B cell (primary cell): ENCODE data around the gene SMC3. TPM values are rescaled to one million over a fixed set of nuclear protein-coding genes. Genes with fewer than 3 reads are reported as not detected.
"Not testable (repeated sequence)": the region's sequence is repeated elsewhere in the genome, so short reads cannot be mapped to it uniquely, and the experiment has no call there.

Source experiments
- ATAC-seq: fragments of 200-7000 bp; cut with Tn5 transposase; one replicate; pipeline ENCODE4 v1.10.0; 2021; ENCODE audit warnings: low read depth, mild to moderate bottlenecking, moderate number of reproducible peaks, moderate library complexity
- CTCF ChIA-PET: fragments of 350-600 bp; sonication (Branson Sonifier 250); formaldehyde crosslinking; loops from one replicate; lab custom pipeline; 2021; ENCODE audit warnings: antibody characterized with exemption, inconsistent platforms; lab: Charles Lee
- POLR2A ChIA-PET: fragments of 350-600 bp; sonication (Branson Sonifier 250); formaldehyde crosslinking; loops from one replicate; lab custom pipeline; 2021; ENCODE audit warnings: antibody characterized with exemption; lab: Charles Lee
- DNase-seq: peaks from one replicate; pipeline ENCODE4 v3.0.0; 2013
- H2AFZ ChIP-seq: 2 replicates; pipeline ENCODE4 v1.6.1; 2012; ENCODE audit warnings: mild to moderate bottlenecking, low read depth, low read length; ENCODE audit not compliant: insufficient read depth, poor library complexity, severe bottlenecking
- H3K27ac ChIP-seq, 2 donors: 1 replicate in 1 of 2; 2 replicates in 1 of 2; pipeline ENCODE4 v1.5.1; 2012 to 2013; ENCODE audit warnings: low read length in 2 of 2, mild to moderate bottlenecking in 2 of 2, moderate library complexity in 1 of 2
- H3K27me3 ChIP-seq, 4 experiments: fragments of 200-600 bp in 1 of 4; sonication (generic) in 1 of 4; replicated peaks in 1 of 4; 1 replicate in 2 of 4; 2 replicates in 2 of 4; pipeline versions ENCODE4 v1.6.1 to v1.7.0; 2013 to 2016; ENCODE audit warnings: low read length in 3 of 4, mild to moderate bottlenecking in 2 of 4, mixed read lengths in 1 of 4, moderate library complexity in 1 of 4; ENCODE audit not compliant: insufficient read depth in 4 of 4, control insufficient read depth in 3 of 4; ENCODE audit errors: control extremely low read depth in 1 of 4
- H3K36me3 ChIP-seq, 2 experiments: replicated peaks in 1 of 2; 1 replicate in 1 of 2; 2 replicates in 1 of 2; pipeline versions ENCODE4 v1.6.1 to v1.7.1; 2013; ENCODE audit warnings: low read length in 1 of 2; ENCODE audit not compliant: insufficient read depth in 2 of 2, control insufficient read depth in 1 of 2; ENCODE audit errors: control extremely low read depth in 1 of 2, extremely low read depth in 1 of 2
- H3K4me1 ChIP-seq, 2 donors: fragments of 200-600 bp in 1 of 2; sonication (generic) in 1 of 2; 1 replicate in 1 of 2; 2 replicates in 1 of 2; pipeline versions ENCODE4 v1.5.1 to v1.6.1; 2013 to 2017; ENCODE audit warnings: low read length in 2 of 2; ENCODE audit not compliant: control insufficient read depth in 2 of 2, insufficient read depth in 2 of 2
- H3K4me2 ChIP-seq: replicated peaks from 2 replicates; pipeline ENCODE3; 2012; ENCODE audit warnings: mild to moderate bottlenecking, low read depth, low read length; ENCODE audit not compliant: poor library complexity, severe bottlenecking
- H3K4me3 ChIP-seq, 5 experiments: fragments of 200-600 bp in 1 of 5; sonication (generic) in 1 of 5; 1 replicate in 3 of 5; 2 replicates in 2 of 5; pipeline versions ENCODE4 v1.5.1 to v1.7.0; 2011 to 2016; ENCODE audit warnings: low read length in 4 of 5, mild to moderate bottlenecking in 4 of 5, low read depth in 2 of 5, control low read depth in 1 of 5, moderate library complexity in 1 of 5; ENCODE audit not compliant: insufficient read depth in 1 of 5; ENCODE audit errors: control extremely low read depth in 1 of 5, extremely low read depth in 1 of 5
- H3K79me2 ChIP-seq: fragments of 200-600 bp; sonication (generic); one replicate; pipeline ENCODE4 v1.6.0; 2016; ENCODE audit warnings: low read length; ENCODE audit not compliant: control insufficient read depth, insufficient read depth
- H3K9ac ChIP-seq: fragments of 200-600 bp; sonication (generic); 2 replicates; pipeline ENCODE4 v1.6.1; 2017; ENCODE audit warnings: mild to moderate bottlenecking, low read length, moderate library complexity
- H3K9me3 ChIP-seq, 3 donors: one replicate each; pipeline versions ENCODE4 v1.6.1 to v1.7.1; 2013; ENCODE audit warnings: low read length in 2 of 3; ENCODE audit not compliant: control insufficient read depth in 2 of 3, insufficient read depth in 1 of 3; ENCODE audit errors: control extremely low read depth in 1 of 3
- H4K20me1 ChIP-seq: 2 replicates; pipeline ENCODE4 v1.6.0; 2012; ENCODE audit warnings: mild to moderate bottlenecking, low read length; ENCODE audit not compliant: insufficient read depth, control insufficient read depth, poor library complexity, severe bottlenecking
- H3K27ac Mint-ChIP-seq: one replicate; pipeline ENCODE4 v1.8.0; 2021; ENCODE audit warnings: mixed read lengths
- H3K27me3 Mint-ChIP-seq: one replicate; pipeline ENCODE4 v1.8.0; 2021; ENCODE audit warnings: mixed read lengths
- H3K4me1 Mint-ChIP-seq: one replicate; pipeline ENCODE4 v1.8.0; 2021; ENCODE audit warnings: mixed read lengths
- H3K4me3 Mint-ChIP-seq: one replicate; pipeline ENCODE4 v1.8.0; 2021; ENCODE audit warnings: mixed read lengths
- H3K9me3 Mint-ChIP-seq: one replicate; pipeline ENCODE4 v1.8.0; 2022; ENCODE audit warnings: mixed read lengths; ENCODE audit not compliant: insufficient read depth
- EZH2 ChIP-seq: IDR thresholded peaks from 2 replicates; pipeline ENCODE4 v1.6.1; 2012; ENCODE audit warnings: borderline replicate concordance, low read depth, mild to moderate bottlenecking, moderate library complexity, low read length; ENCODE audit not compliant: insufficient read depth, poor library complexity, severe bottlenecking
- WGBS: methylation state at CpG from one replicate; pipeline ENCODE4 v1.1.5; 2013; ENCODE audit warnings: missing lambda C conversion rate; ENCODE audit not compliant: insufficient coverage; 5-methylcytosine and 5-hydroxymethylcytosine counted together
- intact Hi-C: fragments of 100-400 bp; cut with micrococcal nuclease; formaldehyde crosslinking; loops from one replicate; pipeline ENCODE4 v1.10.0; 2022
- polyA plus RNA-seq: library from polyadenylated mRNA; depleted of rRNA; stranded (reverse); fragments of >200 nt; gene quantifications from 2 replicates; pipeline ENCODE4 v1.2.3, GENCODE V29; 2012
- total RNA-seq, 2 donors: library from RNA; stranded (reverse); fragments of 120-200 nt in 1 of 2; gene quantifications; 1 replicate in 1 of 2; 2 replicates in 1 of 2; pipeline versions ENCODE4 v1.2.3 to v1.2.4, GENCODE V29; 2013 to 2022
- TF ChIP-seq, protein P1 (sequence below): fragments of 200-600 bp; IDR thresholded peaks from one replicate; pipeline ENCODE4 v1.8.0; 2022; ENCODE audit warnings: antibody characterized with exemption, mild to moderate bottlenecking

Gene SMC3
- total and polyA plus RNA-seq, 2 donors (not counting 1 experiment from before 2014, with no cell fraction given) = 6.1 to 45.8 TPM

DNA sequence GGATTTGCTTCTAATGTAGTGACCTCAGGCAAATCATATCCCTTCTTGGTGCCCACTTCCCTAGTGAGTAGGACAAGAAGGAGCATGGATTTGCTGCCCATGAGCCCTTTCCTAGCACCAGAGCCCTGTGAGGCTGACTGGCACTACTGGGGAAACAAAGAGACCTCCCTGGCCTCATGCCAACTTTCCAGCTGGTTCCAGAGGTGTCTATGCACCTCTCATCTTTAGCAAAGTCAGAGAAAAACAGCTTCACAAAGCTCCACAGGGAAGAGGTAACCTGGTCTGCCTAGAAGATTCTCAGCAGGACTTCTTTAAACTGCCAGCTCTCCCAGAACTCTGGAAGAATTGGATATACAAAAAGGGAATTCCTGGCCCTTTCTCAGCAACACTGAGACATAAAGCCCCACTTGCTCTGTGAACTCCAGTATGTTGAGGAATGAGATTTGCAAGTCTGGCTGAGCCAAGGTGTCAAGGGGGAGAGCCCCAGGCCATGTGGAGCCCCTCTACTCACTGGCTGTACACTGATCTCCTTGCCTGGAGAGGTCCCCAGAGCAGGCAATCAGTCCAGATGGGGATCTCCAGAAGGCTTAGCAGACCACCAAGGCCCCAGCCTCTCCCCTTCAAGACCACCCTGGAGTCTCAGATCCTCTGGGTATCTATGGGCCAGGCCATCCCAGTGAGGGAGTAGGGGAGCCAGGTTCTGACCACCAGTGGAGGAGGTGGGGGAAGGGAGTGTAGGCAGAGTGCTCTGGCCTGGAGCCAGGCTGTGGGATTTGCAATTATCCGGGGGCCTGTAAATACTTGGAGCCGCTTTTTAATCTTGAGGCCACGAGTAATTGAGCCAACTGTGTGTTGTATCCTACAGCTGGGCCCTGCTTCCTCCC, 52.3 kb downstream of the SMC3 start:
- no peak overlapping the region for H2AFZ ChIP-seq
- H3K36me3 ChIP-seq = no peaks in the 10 kb centered on the region
- no peaks in the 10 kb centered on the region for H3K4me1 Mint-ChIP-seq
- ChIA-PET CTCF (interaction anchor here (1.2 to 2.2 kb wide), 3 partner anchors 9 to 53 kb away, joined by 4 to 10 read pairs (median 5); no protein-coding TSS in a partner anchor), POLR2A (no interaction called here)
- H3K27me3 Mint-ChIP-seq = peaks cover 4% of the 10 kb centered on the region
- H3K4me1 ChIP-seq = no peaks in the 10 kb centered on the region
- no peak for TF ChIP-seq EZH2
- TF ChIP-seq, protein P1, sequence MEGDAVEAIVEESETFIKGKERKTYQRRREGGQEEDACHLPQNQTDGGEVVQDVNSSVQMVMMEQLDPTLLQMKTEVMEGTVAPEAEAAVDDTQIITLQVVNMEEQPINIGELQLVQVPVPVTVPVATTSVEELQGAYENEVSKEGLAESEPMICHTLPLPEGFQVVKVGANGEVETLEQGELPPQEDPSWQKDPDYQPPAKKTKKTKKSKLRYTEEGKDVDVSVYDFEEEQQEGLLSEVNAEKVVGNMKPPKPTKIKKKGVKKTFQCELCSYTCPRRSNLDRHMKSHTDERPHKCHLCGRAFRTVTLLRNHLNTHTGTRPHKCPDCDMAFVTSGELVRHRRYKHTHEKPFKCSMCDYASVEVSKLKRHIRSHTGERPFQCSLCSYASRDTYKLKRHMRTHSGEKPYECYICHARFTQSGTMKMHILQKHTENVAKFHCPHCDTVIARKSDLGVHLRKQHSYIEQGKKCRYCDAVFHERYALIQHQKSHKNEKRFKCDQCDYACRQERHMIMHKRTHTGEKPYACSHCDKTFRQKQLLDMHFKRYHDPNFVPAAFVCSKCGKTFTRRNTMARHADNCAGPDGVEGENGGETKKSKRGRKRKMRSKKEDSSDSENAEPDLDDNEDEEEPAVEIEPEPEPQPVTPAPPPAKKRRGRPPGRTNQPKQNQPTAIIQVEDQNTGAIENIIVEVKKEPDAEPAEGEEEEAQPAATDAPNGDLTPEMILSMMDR = no peak
- no peak overlapping the region for H3K4me2 ChIP-seq
- H4K20me1 ChIP-seq = no peaks in the 10 kb centered on the region
- no peaks in the 10 kb centered on the region for H3K27me3 ChIP-seq
- no peaks in the 10 kb centered on the region for H3K79me2 ChIP-seq
- intact Hi-C loops = no loop called here
- no peak overlapping the region for H3K27ac Mint-ChIP-seq
- H3K4me3 Mint-ChIP-seq = no peak overlapping the region
- H3K9me3 ChIP-seq = no peaks in the 10 kb centered on the region
- H3K9ac ChIP-seq = no peak overlapping the region
- no CpG with 5 or more reads among the region's 3 CpGs for WGBS
- H3K27ac ChIP-seq = no peak overlapping the region
- no peak overlapping the region for H3K4me3 ChIP-seq
- H3K9me3 Mint-ChIP-seq = peaks cover 5% of the 10 kb centered on the region
- ATAC-seq (no peak), DNase-seq (no peak)

DNA sequence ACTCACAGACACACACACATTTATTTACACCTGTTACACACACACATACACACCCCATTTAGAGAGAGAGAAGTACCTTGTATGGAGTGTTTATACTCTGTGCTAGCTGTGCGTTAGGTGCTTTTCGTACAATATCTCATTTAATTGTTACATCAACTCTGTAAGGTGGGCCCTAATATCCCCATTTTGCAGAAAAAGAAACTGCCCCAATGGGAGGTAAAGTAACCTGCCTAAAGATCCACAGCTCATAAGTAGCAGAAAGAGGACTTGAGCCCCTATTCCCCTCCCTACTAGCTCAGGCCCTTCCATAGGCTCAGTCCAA, 52.9 kb downstream of the SMC3 start:
- no peak overlapping the region for H3K4me3 ChIP-seq
- Mint-ChIP-seq H3K4me1 (no peaks in the 10 kb centered on the region), H3K27me3 (peaks cover 6% of the 10 kb centered on the region), H3K9me3 (peaks cover 5% of the 10 kb centered on the region), H3K4me3 (no peak overlapping the region), H3K27ac (no peak overlapping the region)
- H3K4me1 ChIP-seq = no peaks in the 10 kb centered on the region
- ATAC-seq (no peak), DNase-seq (no peak)
- intact Hi-C loops = no loop called here
- H3K4me2 ChIP-seq = no peak overlapping the region
- H3K36me3 ChIP-seq = no peaks in the 10 kb centered on the region
- ChIA-PET POLR2A (no interaction called here), CTCF (interaction anchor here (1.2 to 2.2 kb wide), 2 partner anchors 9 to 52 kb away, joined by 4 to 10 read pairs; no protein-coding TSS in a partner anchor)
- no peak overlapping the region for H2AFZ ChIP-seq
- H3K9ac ChIP-seq = no peak overlapping the region
- no peaks in the 10 kb centered on the region for H4K20me1 ChIP-seq
- H3K9me3 ChIP-seq = no peaks in the 10 kb centered on the region
- WGBS = no CpG with 5 or more reads among the region's 2 CpGs
- no peak for TF ChIP-seq EZH2
- TF ChIP-seq, protein P1 = no peak
- H3K27me3 ChIP-seq = no peaks in the 10 kb centered on the region
- no peak overlapping the region for H3K27ac ChIP-seq
- H3K79me2 ChIP-seq = no peaks in the 10 kb centered on the region

DNA sequence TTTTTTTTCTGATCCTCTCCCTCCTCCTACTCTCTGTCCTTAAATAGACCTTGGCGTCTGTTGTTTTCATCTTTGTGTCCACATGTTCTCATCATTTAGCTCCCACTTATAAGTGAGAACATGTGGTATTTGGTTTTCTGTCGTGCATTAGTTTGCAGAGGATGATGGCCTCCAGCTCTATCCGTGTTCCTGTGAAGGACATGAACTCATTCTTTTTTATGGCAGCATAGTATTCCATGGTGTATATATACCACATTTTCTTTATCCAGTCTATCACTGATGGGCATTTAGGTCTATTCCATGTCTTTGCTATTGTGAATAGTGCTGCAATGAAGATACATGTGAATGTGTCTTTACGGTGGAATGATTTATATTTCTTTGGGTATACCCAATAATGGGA, 55.8 kb downstream of the SMC3 start:
- ATAC-seq, H3K27ac ChIP-seq, intact Hi-C loops: not testable (repeated sequence)

More for the DNA sequence above, 55.8 kb downstream of the SMC3 start:
- H3K27ac Mint-ChIP-seq, H3K4me3 ChIP-seq, H3K4me1 ChIP-seq, H3K27me3 ChIP-seq, H4K20me1 ChIP-seq, POLR2A ChIA-PET, H3K9me3 ChIP-seq, H3K36me3 ChIP-seq, H3K4me3 Mint-ChIP-seq, DNase-seq, H3K4me1 Mint-ChIP-seq, H3K9me3 Mint-ChIP-seq, H3K79me2 ChIP-seq, H3K9ac ChIP-seq, H2AFZ ChIP-seq, H3K4me2 ChIP-seq: not testable (repeated sequence)
- no CpG with 5 or more reads among the region's 4 CpGs for WGBS
- CTCF ChIA-PET = interaction anchor here (0.7 kb wide), 1 partner anchor 209 kb away, joined by 3 read pairs; no protein-coding TSS in a partner anchor
- peaks cover 14% of the 10 kb centered on the region for H3K27me3 Mint-ChIP-seq
